ENCODE results near the gene GPR143. TPM values are rescaled to one million over a fixed set of nuclear protein-coding genes. Genes with fewer than 3 reads are reported as not detected.

GPR143 gene
- total and polyA plus RNA-seq, 9 donors, result 0.39 to 1.5 (median 0.69) TPM

DNA sequence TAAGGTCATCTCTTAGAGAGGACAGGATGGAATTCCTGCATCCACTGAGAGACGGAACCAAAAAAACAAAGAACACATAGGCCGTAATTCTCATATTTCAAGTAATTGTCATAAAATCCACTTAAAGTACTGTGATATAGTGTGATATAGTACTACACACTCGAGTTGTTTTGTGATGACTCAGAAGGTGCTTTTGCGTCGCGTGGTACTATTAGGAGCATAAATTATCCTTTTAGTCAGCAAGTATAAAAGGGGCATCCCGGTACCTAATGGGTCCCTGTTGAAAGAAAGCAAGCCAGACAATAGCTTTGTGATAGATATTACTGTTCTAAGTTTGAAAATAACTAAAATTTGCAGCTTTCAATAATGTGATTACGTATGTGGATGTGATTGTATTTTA lies 55.3 kb downstream of the GPR143 start:
- Histone ChIP-seq H3K9me3 (replicated peaks; ENCODE audit: control insufficient read depth, low read depth, low read length) (peaks cover under 1% of the 10 kb centered on the region), H3K27me3 (ENCODE audit: control insufficient read depth, insufficient read depth, low read length) (peaks cover 13% of the 10 kb centered on the region), H3K4me3 (ENCODE audit: low read length) (no peak overlapping the region), H3K4me1 (ENCODE audit: control insufficient read depth, insufficient read depth, low read length) (peaks cover 4% of the 10 kb centered on the region), H3K27ac (ENCODE audit: low read length) (no peak overlapping the region), H3K36me3 (ENCODE audit: control insufficient read depth, insufficient read depth, low read length) (peaks cover 25% of the 10 kb centered on the region)
- no peak for DNase-seq
- WGBS (ENCODE audit: insufficient coverage), result no CpG with 5 or more reads among the region's 8 CpGs

DNA sequence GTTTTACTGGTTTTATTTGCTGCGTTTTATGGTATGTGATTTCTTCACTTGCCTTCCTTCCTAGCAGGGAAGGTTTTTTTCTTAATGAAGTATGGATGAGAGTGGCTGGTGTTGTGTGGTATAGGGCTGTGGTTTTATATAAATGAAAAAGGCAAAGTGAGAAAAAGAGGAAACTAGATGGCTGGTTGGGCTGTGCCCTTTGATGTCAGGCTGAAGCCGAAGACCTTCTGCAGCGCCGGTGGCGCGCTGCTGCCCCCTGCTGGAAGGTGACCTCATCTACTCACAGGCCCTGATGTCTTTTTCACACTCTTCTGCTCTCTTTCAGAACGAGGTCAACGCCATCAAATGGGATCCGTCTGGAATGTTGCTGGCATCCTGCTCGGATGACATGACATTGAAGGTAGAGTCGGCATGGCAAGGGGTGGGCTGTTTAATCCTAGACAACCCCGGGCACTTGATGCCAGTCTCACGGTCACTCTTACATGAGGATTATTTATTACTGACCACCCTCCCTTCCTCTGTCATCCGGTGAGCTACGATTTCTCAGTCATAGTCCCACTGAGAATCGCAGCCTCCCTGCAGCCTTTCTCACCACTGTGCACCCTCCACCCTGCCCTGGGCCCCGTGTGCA lies 56.6 kb downstream of the GPR143 start:
- peaks cover 14% of the 10 kb centered on the region for H3K36me3 ChIP-seq (ENCODE audit: control insufficient read depth, insufficient read depth, low read length)

DNA sequence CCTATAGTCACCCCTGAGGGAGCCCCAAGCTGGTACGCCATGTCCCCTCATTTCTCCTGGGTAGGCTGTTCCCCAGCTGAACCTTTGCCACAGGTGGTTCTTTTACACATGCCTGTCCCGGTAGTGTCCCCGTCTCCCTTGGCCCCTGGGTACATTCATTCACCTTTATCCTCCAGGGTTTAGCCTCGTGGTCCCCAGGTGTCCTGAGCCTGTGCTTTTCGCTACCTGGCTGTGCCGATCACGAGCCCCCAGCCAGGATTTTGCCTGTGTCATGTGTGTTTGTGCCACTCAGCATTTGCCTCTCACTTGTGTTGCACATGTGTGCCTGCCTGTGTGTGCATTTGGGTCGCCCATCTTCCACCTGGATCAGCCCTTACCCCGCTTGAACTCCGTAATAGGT lies 57.6 kb downstream of the GPR143 start:
- H3K4me3 ChIP-seq (ENCODE audit: low read length), result no peak overlapping the region
- peaks cover 11% of the 10 kb centered on the region for H3K27me3 ChIP-seq (ENCODE audit: control insufficient read depth, insufficient read depth, low read length)
- H3K27ac ChIP-seq (ENCODE audit: low read length), result no peak overlapping the region
- H3K9me3 ChIP-seq (replicated peaks; ENCODE audit: control insufficient read depth, low read depth, low read length), result peaks cover 6% of the 10 kb centered on the region
- DNase-seq, result no peak
- 86% methylated on average over 6 of the region's 10 CpGs for WGBS (ENCODE audit: insufficient coverage)
- peaks cover 14% of the 10 kb centered on the region for H3K36me3 ChIP-seq (ENCODE audit: control insufficient read depth, insufficient read depth, low read length)
- H3K4me1 ChIP-seq (ENCODE audit: control insufficient read depth, insufficient read depth, low read length), result peaks cover 4% of the 10 kb centered on the region

More for the DNA sequence above, 56.6 kb downstream of the GPR143 start:
- Histone ChIP-seq H3K27me3 (ENCODE audit: control insufficient read depth, insufficient read depth, low read length) (peaks cover 11% of the 10 kb centered on the region), H3K9me3 (replicated peaks; ENCODE audit: control insufficient read depth, low read depth, low read length) (peaks cover 6% of the 10 kb centered on the region), H3K27ac (ENCODE audit: low read length) (no peak overlapping the region), H3K4me1 (ENCODE audit: control insufficient read depth, insufficient read depth, low read length) (peaks cover 4% of the 10 kb centered on the region), H3K4me3 (ENCODE audit: low read length) (no peak overlapping the region)
- 32% methylated on average over 12 of the region's 17 CpGs for WGBS (ENCODE audit: insufficient coverage)
- DNase-seq, result peak; percentile 80

DNA sequence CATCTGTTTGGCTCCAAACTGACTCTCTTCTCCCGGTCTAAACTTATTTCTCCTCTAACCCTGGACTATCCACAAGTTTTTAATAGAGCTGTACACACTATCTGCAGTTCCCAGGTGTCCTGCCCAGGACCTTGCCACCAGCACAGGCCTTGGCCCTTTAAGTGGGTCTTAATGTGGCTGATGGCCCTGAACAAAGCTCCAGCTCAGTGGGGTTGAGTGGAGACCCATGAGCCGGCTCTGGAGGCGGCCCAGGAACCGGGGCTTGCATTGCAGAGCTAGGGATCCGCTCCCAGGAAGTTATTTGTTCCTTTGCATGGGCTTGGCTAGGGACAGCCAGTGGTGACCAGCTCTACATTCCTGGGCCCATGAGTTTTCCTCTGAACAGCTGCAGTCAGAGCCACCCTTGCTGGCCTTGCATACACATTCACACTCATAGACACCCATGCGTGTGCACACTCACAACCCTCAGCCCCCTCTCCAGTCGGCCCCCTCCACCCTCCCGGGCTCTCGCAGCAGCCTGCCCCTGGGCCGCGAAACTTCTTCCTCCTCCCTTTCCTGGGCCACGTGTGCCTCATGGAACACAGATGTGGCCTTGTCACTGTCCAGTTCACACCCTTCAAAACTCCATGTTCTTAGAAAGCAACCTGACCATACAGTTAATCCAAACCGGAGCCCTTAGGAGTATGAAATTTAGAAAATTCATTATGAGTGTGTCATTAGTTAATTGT lies 58.2 kb downstream of the GPR143 start:
- Histone ChIP-seq H3K9me3 (replicated peaks; ENCODE audit: control insufficient read depth, low read depth, low read length) (peaks cover 6% of the 10 kb centered on the region), H3K36me3 (ENCODE audit: control insufficient read depth, insufficient read depth, low read length) (peaks cover 14% of the 10 kb centered on the region), H3K4me1 (ENCODE audit: control insufficient read depth, insufficient read depth, low read length) (peaks cover 4% of the 10 kb centered on the region), H3K4me3 (ENCODE audit: low read length) (no peak overlapping the region), H3K27ac (ENCODE audit: low read length) (no peak overlapping the region), H3K27me3 (ENCODE audit: control insufficient read depth, insufficient read depth, low read length) (peaks cover 11% of the 10 kb centered on the region)
- DNase-seq, result peak; percentile 31
- 60% methylated on average over 10 of the region's 13 CpGs for WGBS (ENCODE audit: insufficient coverage)

DNA sequence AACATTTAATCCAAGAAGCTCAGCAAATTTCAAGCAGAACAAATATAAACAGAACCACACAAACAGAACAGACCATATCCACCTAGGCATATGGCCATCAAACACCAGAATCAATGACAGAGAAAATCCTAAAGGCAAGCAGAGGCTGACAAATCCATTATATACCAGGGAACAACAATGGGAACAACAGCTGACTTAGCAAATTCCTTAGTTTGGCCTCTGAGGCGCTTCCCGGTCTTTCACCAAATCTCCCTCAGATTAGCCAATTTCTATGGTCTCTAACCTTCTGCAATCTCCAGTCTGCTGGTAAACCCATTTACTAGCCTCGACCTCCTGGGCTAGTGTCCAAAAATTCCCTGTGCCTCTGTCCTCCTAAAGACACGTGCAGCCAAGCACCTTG lies 59.2 kb downstream of the GPR143 start:
- 54% methylated on average over 4 of the region's 4 CpGs for WGBS (ENCODE audit: insufficient coverage)
- Histone ChIP-seq H3K27ac (ENCODE audit: low read length) (no peak overlapping the region), H3K9me3 (replicated peaks; ENCODE audit: control insufficient read depth, low read depth, low read length) (peaks cover 6% of the 10 kb centered on the region), H3K4me1 (ENCODE audit: control insufficient read depth, insufficient read depth, low read length) (peaks cover 4% of the 10 kb centered on the region), H3K4me3 (ENCODE audit: low read length) (no peak overlapping the region), H3K36me3 (ENCODE audit: control insufficient read depth, insufficient read depth, low read length) (peaks cover 11% of the 10 kb centered on the region), H3K27me3 (ENCODE audit: control insufficient read depth, insufficient read depth, low read length) (peaks cover 12% of the 10 kb centered on the region)
- no peak for DNase-seq

DNA sequence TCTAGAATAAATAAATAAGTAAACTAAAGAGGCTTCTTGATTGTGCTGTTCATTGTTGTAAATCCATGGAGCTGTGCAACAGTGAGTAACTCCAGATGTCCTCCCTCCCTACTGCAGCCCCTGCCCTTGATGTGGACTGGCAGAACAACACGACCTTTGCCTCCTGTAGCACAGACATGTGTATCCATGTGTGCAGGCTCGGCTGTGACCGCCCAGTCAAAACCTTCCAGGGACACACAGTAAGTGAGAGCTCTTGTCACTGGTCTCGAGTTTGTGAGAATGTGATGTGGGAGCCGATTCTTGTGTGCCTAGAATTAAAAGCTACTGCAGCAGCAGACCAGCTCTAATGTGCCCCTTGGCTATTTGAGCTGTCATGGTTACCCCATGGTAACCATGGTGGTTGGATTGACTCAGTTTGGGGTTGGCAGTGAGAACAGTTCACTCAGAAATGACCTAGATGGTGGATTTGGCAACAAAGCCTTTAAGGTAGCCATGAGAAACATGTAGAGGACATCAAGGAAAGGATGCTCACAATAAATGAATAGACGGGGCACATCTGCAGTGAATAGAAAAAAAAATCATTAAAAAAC lies 60.7 kb downstream of the GPR143 start:
- Histone ChIP-seq H3K36me3 (ENCODE audit: control insufficient read depth, insufficient read depth, low read length) (peaks cover 10% of the 10 kb centered on the region), H3K4me3 (ENCODE audit: low read length) (no peak overlapping the region)
- 90% methylated on average over 4 of the region's 6 CpGs for WGBS (ENCODE audit: insufficient coverage)

DNA sequence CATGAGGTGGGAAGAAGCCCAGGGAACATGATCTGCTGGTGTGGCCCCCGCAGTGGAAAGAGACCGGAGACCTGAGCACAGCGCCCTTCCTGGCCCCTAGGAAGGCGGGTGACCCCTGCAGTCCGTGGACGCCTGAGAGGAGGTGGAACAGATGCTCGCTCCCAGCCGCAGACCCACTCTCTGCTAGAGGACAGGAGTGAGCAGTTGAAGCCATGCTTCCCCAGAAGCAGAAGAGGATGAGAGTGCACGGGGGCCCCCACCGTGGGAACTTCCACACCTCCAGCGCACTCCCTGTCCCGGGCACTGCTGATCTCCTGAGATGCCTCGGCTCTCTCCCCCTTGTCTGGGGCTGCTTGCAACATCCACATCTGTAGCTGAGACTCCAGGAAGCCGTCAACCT lies 62.2 kb downstream of the GPR143 start:
- H3K27me3 ChIP-seq (ENCODE audit: control insufficient read depth, insufficient read depth, low read length), result peaks cover 20% of the 10 kb centered on the region
- H3K4me1 ChIP-seq (ENCODE audit: control insufficient read depth, insufficient read depth, low read length), result peaks cover 4% of the 10 kb centered on the region
- H3K36me3 ChIP-seq (ENCODE audit: control insufficient read depth, insufficient read depth, low read length), result peaks cover 7% of the 10 kb centered on the region
- whole genome bisulfite sequencing (ENCODE audit: insufficient coverage), result 78% methylated on average over 14 of the region's 14 CpGs
- no peak overlapping the region for H3K27ac ChIP-seq (ENCODE audit: low read length)
- H3K4me3 ChIP-seq (ENCODE audit: low read length), result no peak overlapping the region
- no peak for DNase-seq
- peaks cover 6% of the 10 kb centered on the region for H3K9me3 ChIP-seq (replicated peaks; ENCODE audit: control insufficient read depth, low read depth, low read length)

More for the DNA sequence above, 60.7 kb downstream of the GPR143 start:
- Histone ChIP-seq H3K27me3 (ENCODE audit: control insufficient read depth, insufficient read depth, low read length) (peaks cover 15% of the 10 kb centered on the region), H3K9me3 (replicated peaks; ENCODE audit: control insufficient read depth, low read depth, low read length) (peaks cover 6% of the 10 kb centered on the region), H3K27ac (ENCODE audit: low read length) (no peak overlapping the region), H3K4me1 (ENCODE audit: control insufficient read depth, insufficient read depth, low read length) (peaks cover 4% of the 10 kb centered on the region)
- no peak for DNase-seq

DNA sequence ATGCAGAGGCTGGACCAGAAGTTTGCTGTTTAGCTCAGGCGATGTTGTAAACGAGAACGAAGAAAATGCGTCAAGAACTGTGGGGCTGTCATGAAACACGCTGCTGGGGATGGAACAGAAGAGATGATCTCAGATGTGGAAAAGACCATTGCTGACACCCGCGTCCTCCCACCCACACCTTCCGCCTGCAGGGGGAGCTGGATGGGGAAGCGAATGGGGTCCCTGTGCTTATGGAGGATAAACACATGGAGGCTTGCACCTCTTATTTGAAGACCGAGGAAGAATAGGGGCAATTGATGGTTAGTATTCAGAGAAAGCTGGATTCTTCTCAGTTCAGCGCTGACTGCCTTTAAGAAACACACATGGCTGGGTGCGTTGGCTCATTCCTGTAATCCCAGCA lies 63.9 kb downstream of the GPR143 start:
- H3K27ac ChIP-seq (ENCODE audit: low read length), result no peak overlapping the region
- H3K9me3 ChIP-seq (replicated peaks; ENCODE audit: control insufficient read depth, low read depth, low read length), result peaks cover 6% of the 10 kb centered on the region
- H3K4me3 ChIP-seq (ENCODE audit: low read length), result no peak overlapping the region
- peaks cover 9% of the 10 kb centered on the region for H3K36me3 ChIP-seq (ENCODE audit: control insufficient read depth, insufficient read depth, low read length)
- 98% methylated on average over 6 of the region's 12 CpGs for WGBS (ENCODE audit: insufficient coverage)
- H3K4me1 ChIP-seq (ENCODE audit: control insufficient read depth, insufficient read depth, low read length), result peaks cover under 1% of the 10 kb centered on the region
- H3K27me3 ChIP-seq (ENCODE audit: control insufficient read depth, insufficient read depth, low read length), result peaks cover 20% of the 10 kb centered on the region
- no peak for DNase-seq

DNA sequence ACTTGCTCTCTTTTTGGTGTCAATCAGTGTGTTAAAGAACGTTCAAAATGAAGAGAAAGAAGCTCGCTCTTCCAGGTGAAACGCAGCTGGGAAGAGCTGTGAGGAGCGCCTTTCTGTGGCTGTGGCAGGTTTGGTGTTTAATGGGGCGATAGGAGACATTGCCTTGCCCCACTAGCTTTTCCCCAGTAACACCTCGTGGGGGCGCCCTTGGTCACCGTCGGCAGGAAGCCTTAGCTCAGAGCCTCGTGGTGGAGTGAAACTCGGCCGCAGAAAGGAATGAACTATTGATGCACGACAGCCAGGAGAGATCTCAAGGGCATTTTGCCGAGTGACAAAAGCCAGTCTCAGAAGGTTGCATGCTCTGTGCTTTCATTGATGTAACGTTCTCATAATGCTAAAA lies 65.1 kb downstream of the GPR143 start:
- H3K9me3 ChIP-seq (replicated peaks; ENCODE audit: control insufficient read depth, low read depth, low read length), result peaks cover 6% of the 10 kb centered on the region
- peaks cover 13% of the 10 kb centered on the region for H3K36me3 ChIP-seq (ENCODE audit: control insufficient read depth, insufficient read depth, low read length)
- no peaks in the 10 kb centered on the region for H3K4me1 ChIP-seq (ENCODE audit: control insufficient read depth, insufficient read depth, low read length)
- no peak overlapping the region for H3K27ac ChIP-seq (ENCODE audit: low read length)
- peaks cover 18% of the 10 kb centered on the region for H3K27me3 ChIP-seq (ENCODE audit: control insufficient read depth, insufficient read depth, low read length)
- 89% methylated on average over 8 of the region's 15 CpGs for WGBS (ENCODE audit: insufficient coverage)
- DNase-seq, result no peak
- H3K4me3 ChIP-seq (ENCODE audit: low read length), result no peak overlapping the region

DNA sequence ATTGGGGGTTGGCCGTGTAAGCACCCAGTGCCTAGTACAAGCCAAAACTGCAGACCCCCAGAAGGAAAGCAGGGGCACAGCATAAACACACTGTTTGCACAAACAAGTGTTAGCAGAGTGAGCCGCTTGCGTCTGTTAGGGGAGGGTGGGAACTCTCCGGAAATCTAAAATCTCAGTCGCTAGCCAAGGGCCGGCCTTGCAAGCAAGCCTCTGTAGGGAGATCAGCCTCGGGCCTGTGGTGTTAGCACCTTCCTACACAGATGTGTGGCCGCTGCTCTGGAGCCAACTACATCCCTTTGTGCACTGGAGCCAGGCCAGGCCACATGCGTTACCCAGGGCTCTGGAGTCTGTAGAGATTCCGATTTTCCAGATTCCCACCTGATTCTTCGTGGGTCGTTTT lies 67.1 kb downstream of the GPR143 start:
- H3K27me3 ChIP-seq (ENCODE audit: control insufficient read depth, insufficient read depth, low read length), result peaks cover 21% of the 10 kb centered on the region
- 66% methylated on average over 9 of the region's 12 CpGs for WGBS (ENCODE audit: insufficient coverage)
- peak; percentile 78 for DNase-seq
- H3K4me1 ChIP-seq (ENCODE audit: control insufficient read depth, insufficient read depth, low read length), result no peaks in the 10 kb centered on the region
- no peak overlapping the region for H3K27ac ChIP-seq (ENCODE audit: low read length)
- no peaks in the 10 kb centered on the region for H3K9me3 ChIP-seq (replicated peaks; ENCODE audit: control insufficient read depth, low read depth, low read length)
- H3K4me3 ChIP-seq (ENCODE audit: low read length), result no peak overlapping the region
- peaks cover 14% of the 10 kb centered on the region for H3K36me3 ChIP-seq (ENCODE audit: control insufficient read depth, insufficient read depth, low read length)
